Erythroblast (primary cell): Measurements from ENCODE around the gene ZNRF3.

Experiments
- GATA1 ChIP-seq: IDR thresholded peaks from 2 replicates; pipeline ENCODE4 v1.6.1; 2011; ENCODE audit warnings: low read depth, mild to moderate bottlenecking, control low read depth, low read length, moderate library complexity
- POLR2A ChIP-seq: IDR thresholded peaks from 2 replicates; pipeline ENCODE4 v1.6.1; 2011; ENCODE audit warnings: mild to moderate bottlenecking, low read length

- no peak for TF ChIP-seq POLR2A
- no peak for TF ChIP-seq GATA1
These were observed 80.0 kb downstream of the ZNRF3 start for GRCh38 chr22:28963362-28963761.
